HCEC 1CT (cell line): ENCODE measurements around the gene RNF130.
"Not testable (repeated sequence)": the region's sequence is repeated elsewhere in the genome, so short reads cannot be mapped to it uniquely, and the experiment has no call there.

Experiments used
- DNase-seq: peaks from one replicate; pipeline ENCODE4 v3.0.0-alpha.2; 2017

RNF130 gene

GRCh38 chr5:180102636-180103035 is 31.1 kb upstream of the RNF130 start:
- DNase-seq: no peak

- DNase-seq: no peak
Measured at GRCh38 chr5:180101451-180102105, 30.0 kb upstream of the RNF130 start.

- no peak for DNase-seq
Measured at GRCh38 chr5:180100621-180101450, 29.3 kb upstream of the RNF130 start.

GRCh38 chr5:180099733-180100611 is 28.4 kb upstream of the RNF130 start:
- no peak for DNase-seq

GRCh38 chr5:180098991-180099732 is 27.6 kb upstream of the RNF130 start:
- no peak for DNase-seq

GRCh38 chr5:180098526-180098925 is 27.0 kb upstream of the RNF130 start:
- no peak for DNase-seq

- no peak for DNase-seq
Measured at GRCh38 chr5:180097926-180098325, 26.4 kb upstream of the RNF130 start.

GRCh38 chr5:180097163-180097894 is 25.8 kb upstream of the RNF130 start:
- DNase-seq: no peak

GRCh38 chr5:180096616-180097015 is 25.1 kb upstream of the RNF130 start:
- no peak for DNase-seq

- DNase-seq: no peak
Measured at GRCh38 chr5:180095545-180095944, 24.0 kb upstream of the RNF130 start.

GRCh38 chr5:180093651-180094382 is 22.3 kb upstream of the RNF130 start:
- DNase-seq: no peak

GRCh38 chr5:180093241-180093640 is 21.7 kb upstream of the RNF130 start:
- DNase-seq: no peak

GRCh38 chr5:180090769-180091546 is 19.4 kb upstream of the RNF130 start:
- peak; percentile 17 for DNase-seq

GRCh38 chr5:180090098-180090768 is 18.7 kb upstream of the RNF130 start:
- DNase-seq: peak; percentile 29

- not testable (repeated sequence) for DNase-seq
Measured at GRCh38 chr5:180089628-180090027, 18.1 kb upstream of the RNF130 start.

- no peak for DNase-seq
Measured at GRCh38 chr5:180088561-180088960, 17.0 kb upstream of the RNF130 start.

GRCh38 chr5:180086816-180087399 is 15.3 kb upstream of the RNF130 start:
- DNase-seq: no peak

GRCh38 chr5:180085837-180086236 is 14.3 kb upstream of the RNF130 start:
- DNase-seq: no peak
